MM.1S (cell line): ENCODE data around the gene DNAH9.

ENCODE experiments used
- DNase-seq: peaks from one replicate; pipeline ENCODE4 v3.0.0-alpha.2; 2015
- H2AFZ ChIP-seq: fragments of 300-600 bp; sonication (generic); 2 replicates; pipeline ENCODE4 v1.6.0; 2016; ENCODE audit warnings: antibody characterized with exemption, low read length
- H3F3A ChIP-seq: fragments of 300-600 bp; sonication (generic); 2 replicates; pipeline ENCODE4 v1.6.1; 2016; ENCODE audit warnings: mild to moderate bottlenecking, antibody characterized with exemption, low read length, moderate library complexity, mixed read lengths; ENCODE audit not compliant: insufficient read depth
- H3K27ac ChIP-seq: fragments of 300-600 bp; sonication (generic); 2 replicates; pipeline ENCODE4 v1.5.1; 2016; ENCODE audit warnings: mild to moderate bottlenecking, low read length
- H3K27me3 ChIP-seq: fragments of 300-600 bp; sonication (generic); replicated peaks from 2 replicates; pipeline ENCODE4 v1.6.0; 2016; ENCODE audit warnings: low read length; ENCODE audit not compliant: insufficient read depth
- H3K36me3 ChIP-seq: fragments of 300-600 bp; sonication (generic); replicated peaks from 2 replicates; pipeline ENCODE4 v1.6.1; 2016; ENCODE audit warnings: mild to moderate bottlenecking, low read length, mixed read lengths; ENCODE audit not compliant: insufficient read depth
- H3K4me1 ChIP-seq: fragments of 300-600 bp; sonication (generic); 2 replicates; pipeline ENCODE4 v1.6.1; 2016; ENCODE audit warnings: low read length, mixed read lengths
- H3K4me2 ChIP-seq: fragments of 300-600 bp; sonication (generic); 2 replicates; pipeline ENCODE4 v1.6.0; 2016; ENCODE audit warnings: low read depth, low read length
- H3K4me3 ChIP-seq: fragments of 300-600 bp; sonication (generic); 2 replicates; pipeline ENCODE4 v1.5.1; 2016; ENCODE audit warnings: low read length, mixed read lengths
- H3K79me2 ChIP-seq: fragments of 300-600 bp; sonication (generic); 2 replicates; pipeline ENCODE4 v1.6.1; 2016; ENCODE audit warnings: mixed run types, low read length, mixed read lengths
- H3K9ac ChIP-seq: fragments of 300-600 bp; sonication (generic); 2 replicates; pipeline ENCODE4 v1.6.1; 2016; ENCODE audit warnings: low read length, mixed read lengths
- H3K9me2 ChIP-seq: fragments of 300-600 bp; sonication (generic); replicated peaks from 2 replicates; pipeline ENCODE4 v1.6.1; 2016; ENCODE audit warnings: mild to moderate bottlenecking, low read length, mixed read lengths; ENCODE audit not compliant: insufficient read depth
- H3K9me3 ChIP-seq: fragments of 300-600 bp; sonication (generic); replicated peaks from 2 replicates; pipeline ENCODE4 v1.6.1; 2016; ENCODE audit warnings: mild to moderate bottlenecking, low read length, mixed read lengths; ENCODE audit not compliant: insufficient read depth
- H4K20me1 ChIP-seq: fragments of 300-600 bp; sonication (generic); 2 replicates; pipeline ENCODE4 v1.6.1; 2016; ENCODE audit warnings: mild to moderate bottlenecking, low read length, moderate library complexity, mixed read lengths; ENCODE audit not compliant: insufficient read depth
- CTCF ChIP-seq: fragments of 300-600 bp; sonication (generic); IDR thresholded peaks from 2 replicates; pipeline ENCODE4 v1.5.1; 2016; ENCODE audit warnings: antibody characterized with exemption, low read length, mixed read lengths
- EZH2 ChIP-seq: fragments of 300-600 bp; sonication (generic); optimal IDR thresholded peaks from 2 replicates; pipeline ENCODE3; 2017; ENCODE audit warnings: low read depth, mild to moderate bottlenecking, antibody characterized with exemption, low read length, mixed read lengths
- EZH2phosphoT487 ChIP-seq: fragments of 300-600 bp; sonication (generic); IDR thresholded peaks from 2 replicates; pipeline ENCODE4 v1.6.1; 2018; ENCODE audit warnings: antibody characterized with exemption, low read length

The DNAH9 gene

GRCh38 chr17:11638700-11639265 is 40.5 kb downstream of the DNAH9 start:
- H4K20me1 ChIP-seq: no peaks in the 10 kb centered on the region
- no peaks in the 10 kb centered on the region for H3K9me3 ChIP-seq
- no peaks in the 10 kb centered on the region for H3K4me1 ChIP-seq

GRCh38 chr17:11639736-11640462 is 41.6 kb downstream of the DNAH9 start:
- Histone ChIP-seq H3K9me2 (no peaks in the 10 kb centered on the region), H3K36me3 (no peaks in the 10 kb centered on the region), H3K27ac (no peak overlapping the region), H3K4me1 (no peaks in the 10 kb centered on the region), H3K9ac (no peak overlapping the region), H3K79me2 (no peaks in the 10 kb centered on the region), H3K27me3 (no peaks in the 10 kb centered on the region), H3F3A (no peaks in the 10 kb centered on the region), H3K4me2 (no peak overlapping the region), H3K4me3 (no peak overlapping the region), H2AFZ (no peak overlapping the region), H3K9me3 (no peaks in the 10 kb centered on the region), H4K20me1 (no peaks in the 10 kb centered on the region)
- TF ChIP-seq EZH2phosphoT487: no peak
- no peak for TF ChIP-seq CTCF
- no peak for TF ChIP-seq EZH2
- DNase-seq: no peak

More at GRCh38 chr17:11638700-11639265, 40.5 kb downstream of the DNAH9 start:
- Histone ChIP-seq H3K4me2 (no peak overlapping the region), H3K9me2 (no peaks in the 10 kb centered on the region), H3K9ac (no peak overlapping the region), H3K27me3 (no peaks in the 10 kb centered on the region), H3K79me2 (no peaks in the 10 kb centered on the region), H3K4me3 (no peak overlapping the region), H3K36me3 (no peaks in the 10 kb centered on the region), H3F3A (no peaks in the 10 kb centered on the region), H3K27ac (no peak overlapping the region), H2AFZ (no peak overlapping the region)
- TF ChIP-seq CTCF (no peak), EZH2phosphoT487 (no peak), EZH2 (no peak)
- DNase-seq: no peak

- Histone ChIP-seq H3K79me2 (no peaks in the 10 kb centered on the region), H3K9me3 (no peaks in the 10 kb centered on the region), H3K9ac (no peak overlapping the region), H3K4me3 (no peak overlapping the region), H3K36me3 (no peaks in the 10 kb centered on the region), H3K9me2 (no peaks in the 10 kb centered on the region), H3K27ac (no peak overlapping the region), H2AFZ (no peak overlapping the region), H3K4me1 (no peaks in the 10 kb centered on the region), H3F3A (no peaks in the 10 kb centered on the region), H3K27me3 (no peaks in the 10 kb centered on the region), H3K4me2 (no peak overlapping the region), H4K20me1 (no peaks in the 10 kb centered on the region)
- no peak for DNase-seq
- TF ChIP-seq EZH2 (no peak), EZH2phosphoT487 (no peak), CTCF (no peak)
Observed at GRCh38 chr17:11640463-11640814, 42.2 kb downstream of the DNAH9 start.
